ENCODE results near the gene HOXB8. TPM values are rescaled to one million over a fixed set of nuclear protein-coding genes. Genes with fewer than 3 reads are reported as not detected.

The HOXB8 gene
- total RNA-seq, 1 donor from 2014 or later, result not detected

- DNase-seq (ENCODE audit: low read depth) (no peak), FAIRE-seq (no peak)
- H3K36me3 ChIP-seq (ENCODE audit: insufficient read depth, low read length), result no peaks in the 10 kb centered on the region
- H2AFZ ChIP-seq (ENCODE audit: low read depth, low read length), result no peak overlapping the region
- H3K4me3 ChIP-seq (ENCODE audit: insufficient read depth, low read depth, low read length), result no peak overlapping the region
- no peaks in the 10 kb centered on the region for H3K9me3 ChIP-seq (ENCODE audit: insufficient read depth, low read depth, low read length)
- peaks cover 20% of the 10 kb centered on the region for H3K79me2 ChIP-seq (ENCODE audit: insufficient read depth, low read length)
- H3K27ac ChIP-seq (ENCODE audit: low read depth, low read length), result no peak overlapping the region
- H3K4me1 ChIP-seq (ENCODE audit: insufficient read depth, low read length), result peaks cover 18% of the 10 kb centered on the region
- Mint-ChIP-seq H3K27me3 (ENCODE audit: low read depth, unreplicated experiment) (peaks cover 91% of the 10 kb centered on the region), H3K4me1 (ENCODE audit: low read depth, unreplicated experiment) (no peaks in the 10 kb centered on the region), H3K9me3 (ENCODE audit: unreplicated experiment) (peaks cover 41% of the 10 kb centered on the region), H3K27ac (ENCODE audit: unreplicated experiment) (no peak overlapping the region), H3K36me3 (ENCODE audit: low read depth, unreplicated experiment) (no peaks in the 10 kb centered on the region), H3K4me3 (ENCODE audit: unreplicated experiment) (no peak overlapping the region)
- no peak for TF ChIP-seq EZH2 (IDR thresholded peaks at IDR 0.05; ENCODE audit: insufficient read depth, low read length)
- no peak for TF ChIP-seq CTCF (IDR thresholded peaks at IDR 0.05; ENCODE audit: insufficient read depth, low read depth, low read length)
- H3K9ac ChIP-seq (ENCODE audit: low read length), result peak overlapping the region; percentile 59
- peaks cover 78% of the 10 kb centered on the region for H3K27me3 ChIP-seq (ENCODE audit: insufficient read depth, low read length)
- peaks cover 13% of the 10 kb centered on the region for H4K20me1 ChIP-seq (ENCODE audit: insufficient read depth, low read length)
- H3K4me2 ChIP-seq (ENCODE audit: low read length), result peak overlapping the region; percentile 92
These were observed 19.7 kb downstream of the HOXB8 start for GRCh38 chr17:48595278-48595999.

GRCh38 chr17:48594538-48595277 is 20.4 kb downstream of the HOXB8 start:
- H3K36me3 ChIP-seq (ENCODE audit: insufficient read depth, low read length), result no peaks in the 10 kb centered on the region
- H3K27me3 ChIP-seq (ENCODE audit: insufficient read depth, low read length), result peaks cover 78% of the 10 kb centered on the region
- peaks cover 18% of the 10 kb centered on the region for H3K4me1 ChIP-seq (ENCODE audit: insufficient read depth, low read length)
- H3K9me3 ChIP-seq (ENCODE audit: insufficient read depth, low read depth, low read length), result no peaks in the 10 kb centered on the region
- H3K27ac ChIP-seq (ENCODE audit: low read depth, low read length), result peak overlapping the region; percentile 31
- peaks cover 91% of the 10 kb centered on the region for H3K27me3 Mint-ChIP-seq (ENCODE audit: low read depth, unreplicated experiment)
- peak; percentile 59 for TF ChIP-seq EZH2 (IDR thresholded peaks at IDR 0.05; ENCODE audit: insufficient read depth, low read length)
- TF ChIP-seq CTCF (IDR thresholded peaks at IDR 0.05; ENCODE audit: insufficient read depth, low read depth, low read length), result no peak
- no peak overlapping the region for H3K4me3 Mint-ChIP-seq (ENCODE audit: unreplicated experiment)
- no peak overlapping the region for H3K27ac Mint-ChIP-seq (ENCODE audit: unreplicated experiment)
- no peaks in the 10 kb centered on the region for H3K36me3 Mint-ChIP-seq (ENCODE audit: low read depth, unreplicated experiment)
- H3K4me3 ChIP-seq (ENCODE audit: insufficient read depth, low read depth, low read length), result no peak overlapping the region
- FAIRE-seq (no peak), DNase-seq (ENCODE audit: low read depth) (no peak)
- peak overlapping the region; percentile 92 for H3K4me2 ChIP-seq (ENCODE audit: low read length)
- H3K9me3 Mint-ChIP-seq (ENCODE audit: unreplicated experiment), result peaks cover 39% of the 10 kb centered on the region
- no peaks in the 10 kb centered on the region for H3K4me1 Mint-ChIP-seq (ENCODE audit: low read depth, unreplicated experiment)
- peak overlapping the region; percentile 43 for H3K9ac ChIP-seq (ENCODE audit: low read length)
- peak overlapping the region; percentile 37 for H2AFZ ChIP-seq (ENCODE audit: low read depth, low read length)
- peaks cover 20% of the 10 kb centered on the region for H3K79me2 ChIP-seq (ENCODE audit: insufficient read depth, low read length)
- H4K20me1 ChIP-seq (ENCODE audit: insufficient read depth, low read length), result peaks cover 11% of the 10 kb centered on the region

All from astrocyte (in vitro differentiated cells and primary cell).